Effector memory CD4-positive, alpha-beta T cell (primary cell): ENCODE measurements around the gene MRPS18B.
A peak's percentile ranks its signal among the peaks of the same experiment; 100 is the strongest.
"Not testable (repeated sequence)": the region's sequence is repeated elsewhere in the genome, so short reads cannot be mapped to it uniquely, and the experiment has no call there.

ENCODE experiments used
- DNase-seq, 3 donors: peaks; one replicate each; pipeline ENCODE4 v3.0.0-alpha.2; 2020
- H3K27ac ChIP-seq: 2 replicates; pipeline ENCODE4 v1.7.0; 2013; ENCODE audit warnings: mild to moderate bottlenecking, low read length, moderate library complexity; ENCODE audit not compliant: insufficient read depth, poor library complexity, severe bottlenecking
- H3K27me3 ChIP-seq: replicated peaks from 2 replicates; pipeline ENCODE4 v1.7.0; 2013; ENCODE audit warnings: mild to moderate bottlenecking, low read length; ENCODE audit not compliant: insufficient read depth, control insufficient read depth, poor library complexity, severe bottlenecking
- H3K36me3 ChIP-seq: 2 replicates; pipeline ENCODE4 v1.7.0; 2013; ENCODE audit warnings: mild to moderate bottlenecking, low read length, moderate library complexity; ENCODE audit not compliant: control insufficient read depth, insufficient read depth
- H3K4me1 ChIP-seq: 2 replicates; pipeline ENCODE4 v1.7.0; 2013; ENCODE audit warnings: low read length, mild to moderate bottlenecking; ENCODE audit not compliant: control insufficient read depth, insufficient read depth, poor library complexity, severe bottlenecking
- H3K4me3 ChIP-seq: 2 replicates; pipeline ENCODE4 v1.7.0; 2013; ENCODE audit warnings: low read length, low read depth, mild to moderate bottlenecking; ENCODE audit not compliant: insufficient read depth, poor library complexity, severe bottlenecking
- H3K9me3 ChIP-seq: 2 replicates; pipeline ENCODE4 v1.7.0; 2013; ENCODE audit warnings: mild to moderate bottlenecking, low read length, moderate library complexity; ENCODE audit not compliant: control insufficient read depth

The MRPS18B gene

GRCh38 chr6:30655743-30656094, 38.1 kb downstream of the MRPS18B start:
- no peaks in the 10 kb centered on the region for H3K27me3 ChIP-seq
- no peaks in the 10 kb centered on the region for H3K9me3 ChIP-seq
- H3K4me3 ChIP-seq, result no peak overlapping the region
- no peak for DNase-seq
- H3K27ac ChIP-seq, result no peak overlapping the region
- H3K36me3 ChIP-seq, result peaks cover 84% of the 10 kb centered on the region
- H3K4me1 ChIP-seq, result no peaks in the 10 kb centered on the region

GRCh38 chr6:30656513-30656912, 38.9 kb downstream of the MRPS18B start:
- Histone ChIP-seq H3K4me3 (no peak overlapping the region), H3K36me3 (peaks cover 78% of the 10 kb centered on the region), H3K27me3 (no peaks in the 10 kb centered on the region), H3K4me1 (no peaks in the 10 kb centered on the region), H3K9me3 (no peaks in the 10 kb centered on the region), H3K27ac (no peak overlapping the region)
- no peak for DNase-seq

GRCh38 chr6:30657454-30657853, 39.8 kb downstream of the MRPS18B start:
- no peaks in the 10 kb centered on the region for H3K9me3 ChIP-seq
- peaks cover 78% of the 10 kb centered on the region for H3K36me3 ChIP-seq
- no peaks in the 10 kb centered on the region for H3K27me3 ChIP-seq
- no peak overlapping the region for H3K27ac ChIP-seq
- no peak for DNase-seq
- no peak overlapping the region for H3K4me3 ChIP-seq
- H3K4me1 ChIP-seq, result no peaks in the 10 kb centered on the region

GRCh38 chr6:30657922-30658321, 40.3 kb downstream of the MRPS18B start:
- not testable (repeated sequence) for H3K9me3 ChIP-seq, H3K27me3 ChIP-seq, H3K4me1 ChIP-seq, H3K27ac ChIP-seq, DNase-seq, H3K4me3 ChIP-seq
- peaks cover 78% of the 10 kb centered on the region for H3K36me3 ChIP-seq

GRCh38 chr6:30664994-30665767, 47.5 kb downstream of the MRPS18B start:
- Histone ChIP-seq H3K27ac (no peak overlapping the region), H3K36me3 (peaks cover 60% of the 10 kb centered on the region), H3K27me3 (no peaks in the 10 kb centered on the region), H3K9me3 (no peaks in the 10 kb centered on the region), H3K4me3 (no peak overlapping the region), H3K4me1 (no peaks in the 10 kb centered on the region)
- DNase-seq, result no peak

- DNase-seq, H3K27ac ChIP-seq, H3K27me3 ChIP-seq, H3K4me3 ChIP-seq, H3K9me3 ChIP-seq, H3K4me1 ChIP-seq: not testable (repeated sequence)
- H3K36me3 ChIP-seq, result peaks cover 62% of the 10 kb centered on the region
These were observed 48.7 kb downstream of the MRPS18B start for GRCh38 chr6:30666300-30666699.

GRCh38 chr6:30670760-30671527, 53.3 kb downstream of the MRPS18B start:
- H3K36me3 ChIP-seq, result peaks cover 27% of the 10 kb centered on the region
- H3K4me3 ChIP-seq, result no peak overlapping the region
- no peak for DNase-seq
- no peaks in the 10 kb centered on the region for H3K9me3 ChIP-seq
- no peak overlapping the region for H3K27ac ChIP-seq
- no peaks in the 10 kb centered on the region for H3K27me3 ChIP-seq
- peaks cover 17% of the 10 kb centered on the region for H3K4me1 ChIP-seq

GRCh38 chr6:30672445-30673253, 55.0 kb downstream of the MRPS18B start, which contains the start of gene DHX16:
DHX16 (minus strand) TSS chr6:30673006; CDS start chr6:30672841, 165 bp downstream.
- peak within 1 kb of the TSS; percentile 78 for H3K27ac ChIP-seq
- no peaks in the 10 kb centered on the region for H3K9me3 ChIP-seq
- H3K4me1 ChIP-seq, result peaks cover 17% of the 10 kb centered on the region
- DNase-seq, result peak; percentile 80 to 86 (median 82)
- H3K36me3 ChIP-seq, result peaks cover 38% of the 10 kb centered on the region
- H3K4me3 ChIP-seq, result peak within 1 kb of the TSS; percentile 95
- no peaks in the 10 kb centered on the region for H3K27me3 ChIP-seq
